Lung (tissue), 12 donors: ENCODE data around the gene KCNMB2. TPM values are rescaled to one million over a fixed set of nuclear protein-coding genes. Genes with fewer than 3 reads are reported as not detected.

Experiments
- ATAC-seq: fragments of 200-7000 bp; cut with Tn5 transposase; one replicate; pipeline ENCODE4 v1.9.1; 2020; ENCODE audit warnings: moderate number of reproducible peaks; ENCODE audit not compliant: insufficient read depth, low FRiP score
- DNase-seq, 3 donors: peaks; one replicate each; pipeline ENCODE4 v3.0.0-alpha.2; 2013 to 2017
- H3K27ac ChIP-seq, 2 donors: one replicate each; pipeline ENCODE4 v1.5.1; 2013; ENCODE audit warnings: mild to moderate bottlenecking in 2 of 2, moderate library complexity in 2 of 2, control low read depth in 1 of 2, inconsistent platforms in 1 of 2, low read depth in 1 of 2, low read length in 1 of 2
- H3K27me3 ChIP-seq, 3 donors: one replicate each; pipeline ENCODE4 v1.5.1; 2013; ENCODE audit warnings: low read length in 2 of 3; ENCODE audit not compliant: control insufficient read depth in 3 of 3, insufficient read depth in 3 of 3
- H3K36me3 ChIP-seq, 4 donors: one replicate each; pipeline ENCODE4 v1.5.1; 2013; ENCODE audit warnings: low read length in 4 of 4, mild to moderate bottlenecking in 1 of 4, moderate library complexity in 1 of 4; ENCODE audit not compliant: control insufficient read depth in 4 of 4, insufficient read depth in 4 of 4
- H3K4me1 ChIP-seq, 5 donors: one replicate each; pipeline ENCODE4 v1.5.1; 2013; ENCODE audit warnings: low read length in 5 of 5, mild to moderate bottlenecking in 2 of 5, moderate library complexity in 1 of 5; ENCODE audit not compliant: control insufficient read depth in 5 of 5, insufficient read depth in 5 of 5
- H3K4me3 ChIP-seq: one replicate; pipeline ENCODE4 v1.5.1; 2013; ENCODE audit warnings: mild to moderate bottlenecking, control low read depth, moderate library complexity
- H3K9ac ChIP-seq, 2 donors: one replicate each; pipeline ENCODE4 v1.5.1; 2013; ENCODE audit warnings: low read length in 2 of 2, control low read depth in 1 of 2; ENCODE audit not compliant: insufficient read depth in 1 of 2
- H3K9me3 ChIP-seq, 4 donors: one replicate each; pipeline ENCODE4 v1.5.1; 2013; ENCODE audit warnings: low read length in 3 of 4, mild to moderate bottlenecking in 1 of 4, moderate library complexity in 1 of 4; ENCODE audit not compliant: control insufficient read depth in 4 of 4, insufficient read depth in 3 of 4
- CTCF ChIP-seq: IDR thresholded peaks from 2 replicates; pipeline ENCODE4 v1.5.1; 2012; ENCODE audit warnings: mild to moderate bottlenecking; ENCODE audit errors: control extremely low read depth, extremely low read depth
- WGBS, 2 donors: extraction: QIAGEN DNeasy Blood & Tissue Kit; methylation state at CpG; one replicate each; pipeline ENCODE4 v1.1.7; 2013; 5-methylcytosine and 5-hydroxymethylcytosine counted together
- polyA plus RNA-seq, 2 donors: library from polyadenylated mRNA; stranded (reverse); fragments of 200-250 nt; gene quantifications; one replicate each; pipeline ENCODE4 v1.2.1, GENCODE V29; 2013
- total RNA-seq, 2 donors: library from RNA; depleted of rRNA in 1 of 2; stranded (reverse); fragments of >200 nt in 1 of 2; gene quantifications; one replicate each; pipeline ENCODE4 v1.2.1, GENCODE V29; 2014 to 2021
- donor health status: control.
- donor health status: control.
- donor health status: Bipolar disorder and iron deficiency.
- donor health status: healthy.
- donor health status: DM: yes; HTN: yes; CAD: no.

Gene KCNMB2
- total and polyA plus RNA-seq, 4 donors = 0.62 to 12.2 (median 1.2) TPM

DNA sequence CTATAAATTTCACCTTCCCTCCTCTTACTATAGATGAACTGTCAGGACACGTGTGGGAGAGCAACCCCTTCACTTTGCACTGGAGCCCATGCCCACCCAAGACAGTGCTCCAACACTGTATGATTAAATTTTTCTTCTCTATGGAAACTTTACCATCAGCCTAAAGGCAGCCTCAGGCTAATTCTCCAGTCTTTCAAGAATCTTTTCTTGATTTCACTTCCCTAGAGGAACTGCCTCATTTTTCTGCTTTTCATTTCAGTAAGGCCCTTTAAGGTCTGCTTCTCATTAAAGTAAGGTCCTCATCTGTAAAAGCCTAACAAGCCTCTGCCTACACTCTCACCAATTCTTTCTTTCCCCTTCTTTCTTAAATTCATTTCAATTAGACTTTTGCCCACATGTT is 137.3 kb downstream of the KCNMB2 start:
- H3K9ac ChIP-seq = no peak overlapping the region
- DNase-seq (no peak), ATAC-seq (no peak)
- H3K27ac ChIP-seq = no peak overlapping the region
- H3K4me3 ChIP-seq = no peak overlapping the region
- H3K4me1 ChIP-seq = peaks cover 0 to 18% (median 13%) of the 10 kb centered on the region in 5 donors
- no peaks in the 10 kb centered on the region for H3K36me3 ChIP-seq
- WGBS, 2 donors = 89 to 92% methylated on average over 1 of the region's 1 CpG
- H3K9me3 ChIP-seq = peaks cover 0 to 3% (median 0%) of the 10 kb centered on the region in 4 donors
- H3K27me3 ChIP-seq = no peaks in the 10 kb centered on the region
- TF ChIP-seq CTCF = no peak

DNA sequence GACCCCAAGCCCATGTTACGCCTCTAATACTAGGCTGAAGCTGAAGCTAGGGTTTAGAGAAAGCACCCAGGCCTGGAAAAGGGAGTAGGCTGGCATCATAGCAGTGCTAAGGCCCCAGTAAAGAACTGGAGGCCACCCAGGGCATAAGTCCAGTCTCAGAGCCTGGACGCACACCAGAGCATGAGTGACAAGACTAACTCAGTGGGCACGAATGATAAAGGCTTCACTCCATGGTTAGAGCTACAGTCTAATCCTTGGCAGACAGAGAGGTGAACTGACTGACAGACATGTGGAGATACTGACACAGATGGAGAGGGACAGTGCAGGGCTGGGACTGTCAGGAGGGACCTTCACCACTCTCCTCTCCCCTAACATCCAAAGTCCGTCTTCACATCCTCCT is 139.8 kb downstream of the KCNMB2 start:
- 92 to 94% methylated on average over 4 of the region's 4 CpGs for WGBS, 2 donors
- no peak for TF ChIP-seq CTCF

GRCh38 chr3:178676942-178677790 is 140.9 kb downstream of the KCNMB2 start:
- H3K27ac ChIP-seq = no peak overlapping the region
- no peak for TF ChIP-seq CTCF
- WGBS, 2 donors = 60 to 64% methylated on average over 9 of the region's 9 CpGs

More for the DNA sequence above, 139.8 kb downstream of the KCNMB2 start:
- H3K9ac ChIP-seq = no peak overlapping the region
- no peaks in the 10 kb centered on the region for H3K27me3 ChIP-seq
- DNase-seq (no peak), ATAC-seq (no peak)
- no peaks in the 10 kb centered on the region for H3K36me3 ChIP-seq
- H3K4me1 ChIP-seq = peaks cover 0 to 18% (median 13%) of the 10 kb centered on the region in 5 donors
- H3K9me3 ChIP-seq = peaks cover 0 to 3% (median 0%) of the 10 kb centered on the region in 4 donors
- H3K27ac ChIP-seq = no peak overlapping the region
- H3K4me3 ChIP-seq = no peak overlapping the region

More at GRCh38 chr3:178676942-178677790, 140.9 kb downstream of the KCNMB2 start:
- Histone ChIP-seq H3K4me1 (peaks cover 0 to 18% (median 8%) of the 10 kb centered on the region in 5 donors), H3K27me3 (no peaks in the 10 kb centered on the region), H3K9me3 (peaks cover 0 to 3% (median 0%) of the 10 kb centered on the region in 4 donors), H3K9ac (no peak overlapping the region), H3K36me3 (no peaks in the 10 kb centered on the region), H3K4me3 (no peak overlapping the region)
- DNase-seq (peak; percentile 26 to 66 (median 55)), ATAC-seq (no peak)
